ES-I3 (cell line): ENCODE measurements around the gene MPHOSPH6.
"Not testable (repeated sequence)": the region's sequence is repeated elsewhere in the genome, so short reads cannot be mapped to it uniquely, and the experiment has no call there.

ENCODE experiments used
- H3K36me3 ChIP-seq: 2 replicates; pipeline ENCODE4 v1.6.1; 2013; ENCODE audit warnings: mild to moderate bottlenecking, low read length, control low read depth, moderate library complexity; ENCODE audit not compliant: insufficient read depth
- H3K4me1 ChIP-seq: 2 replicates; pipeline ENCODE4 v1.6.1; 2013; ENCODE audit warnings: mild to moderate bottlenecking, control low read depth, low read length; ENCODE audit not compliant: insufficient read depth
- H3K9ac ChIP-seq: 2 replicates; pipeline ENCODE4 v1.6.1; 2013; ENCODE audit warnings: low read depth, mild to moderate bottlenecking, low read length, moderate library complexity
- H3K9me3 ChIP-seq: 2 replicates; pipeline ENCODE4 v1.6.1; 2013; ENCODE audit warnings: mild to moderate bottlenecking, low read length, moderate library complexity; ENCODE audit not compliant: control insufficient read depth, insufficient read depth

Gene MPHOSPH6

GRCh38 chr16:82169861-82170845, at the start of gene MPHOSPH6:
MPHOSPH6 (minus strand) TSS chr16:82170224; CDS start chr16:82170175, 49 bp downstream.
- H3K4me1 ChIP-seq = no peaks in the 10 kb centered on the region
- peaks cover 5% of the 10 kb centered on the region; the same call in 1 of the 2 replicates for H3K36me3 ChIP-seq
- peaks cover 3% of the 10 kb centered on the region; the same call in 1 of the 2 replicates for H3K9me3 ChIP-seq
- H3K9ac ChIP-seq = peak within 1 kb of the TSS; percentile 93

GRCh38 chr16:82219298-82219697, 49.3 kb upstream of the MPHOSPH6 start:
- no peaks in the 10 kb centered on the region; the same call in 1 of the 2 replicates for H3K9me3 ChIP-seq
- H3K4me1 ChIP-seq = no peaks in the 10 kb centered on the region
- H3K9ac ChIP-seq = no peak overlapping the region
- H3K36me3 ChIP-seq = no peaks in the 10 kb centered on the region

- H3K9ac ChIP-seq, H3K36me3 ChIP-seq, H3K4me1 ChIP-seq, H3K9me3 ChIP-seq: not testable (repeated sequence)
Measured at GRCh38 chr16:82209314-82209713, 39.3 kb upstream of the MPHOSPH6 start.

- Histone ChIP-seq H3K4me1 (no peaks in the 10 kb centered on the region), H3K9me3 (no peaks in the 10 kb centered on the region), H3K9ac (no peak overlapping the region), H3K36me3 (no peaks in the 10 kb centered on the region)
Measured at GRCh38 chr16:82203198-82203597, 33.2 kb upstream of the MPHOSPH6 start.

- Histone ChIP-seq H3K36me3 (no peaks in the 10 kb centered on the region), H3K4me1 (no peaks in the 10 kb centered on the region), H3K9ac (no peak overlapping the region), H3K9me3 (no peaks in the 10 kb centered on the region)
Measured at GRCh38 chr16:82201926-82202325, 31.9 kb upstream of the MPHOSPH6 start.

- H3K4me1 ChIP-seq = no peaks in the 10 kb centered on the region
- H3K9ac ChIP-seq = no peak overlapping the region
- no peaks in the 10 kb centered on the region for H3K9me3 ChIP-seq
- no peaks in the 10 kb centered on the region for H3K36me3 ChIP-seq
Measured at GRCh38 chr16:82201351-82201750, 31.3 kb upstream of the MPHOSPH6 start.

- H3K4me1 ChIP-seq = no peaks in the 10 kb centered on the region
- no peaks in the 10 kb centered on the region for H3K9me3 ChIP-seq
- H3K36me3 ChIP-seq = no peaks in the 10 kb centered on the region
- H3K9ac ChIP-seq = no peak overlapping the region
Measured at GRCh38 chr16:82199209-82199608, 29.2 kb upstream of the MPHOSPH6 start.

GRCh38 chr16:82197540-82198240, 27.7 kb upstream of the MPHOSPH6 start:
- Histone ChIP-seq H3K9ac (no peak overlapping the region), H3K4me1 (no peaks in the 10 kb centered on the region), H3K36me3 (no peaks in the 10 kb centered on the region), H3K9me3 (no peaks in the 10 kb centered on the region)

- no peaks in the 10 kb centered on the region for H3K9me3 ChIP-seq
- no peak overlapping the region for H3K9ac ChIP-seq
- H3K4me1 ChIP-seq = no peaks in the 10 kb centered on the region
- no peaks in the 10 kb centered on the region for H3K36me3 ChIP-seq
Measured at GRCh38 chr16:82195917-82196494, 26.0 kb upstream of the MPHOSPH6 start.

- H3K36me3 ChIP-seq = no peaks in the 10 kb centered on the region
- H3K9ac ChIP-seq = no peak overlapping the region
- no peaks in the 10 kb centered on the region for H3K9me3 ChIP-seq
- H3K4me1 ChIP-seq = no peaks in the 10 kb centered on the region
Measured at GRCh38 chr16:82194086-82194485, 24.1 kb upstream of the MPHOSPH6 start.

- no peaks in the 10 kb centered on the region for H3K36me3 ChIP-seq
- H3K9me3 ChIP-seq = no peaks in the 10 kb centered on the region
- H3K9ac ChIP-seq = no peak overlapping the region
- H3K4me1 ChIP-seq = no peaks in the 10 kb centered on the region
Measured at GRCh38 chr16:82192665-82193064, 22.6 kb upstream of the MPHOSPH6 start.

GRCh38 chr16:82190386-82190785, 20.4 kb upstream of the MPHOSPH6 start:
- Histone ChIP-seq H3K9ac (no peak overlapping the region), H3K4me1 (no peaks in the 10 kb centered on the region), H3K9me3 (no peaks in the 10 kb centered on the region), H3K36me3 (no peaks in the 10 kb centered on the region)

- Histone ChIP-seq H3K36me3 (no peaks in the 10 kb centered on the region), H3K9ac (no peak overlapping the region), H3K9me3 (no peaks in the 10 kb centered on the region), H3K4me1 (no peaks in the 10 kb centered on the region)
Measured at GRCh38 chr16:82187829-82188228, 17.8 kb upstream of the MPHOSPH6 start.

- 0 out of 2 replicates have a peak, but pooled peaks cover 6% of the 10 kb centered on the region for H3K4me1 ChIP-seq
- H3K36me3 ChIP-seq = no peaks in the 10 kb centered on the region
- H3K9me3 ChIP-seq = no peaks in the 10 kb centered on the region
Measured at GRCh38 chr16:82185012-82185411, 15.0 kb upstream of the MPHOSPH6 start.

More at GRCh38 chr16:82185012-82185411, 15.0 kb upstream of the MPHOSPH6 start:
- no peak overlapping the region for H3K9ac ChIP-seq
